ENCODE measurements around the gene RHNO1. TPM values are rescaled to one million over a fixed set of nuclear protein-coding genes. Genes with fewer than 3 reads are reported as not detected.
A peak's percentile ranks its signal among the peaks of the same experiment; 100 is the strongest.

Gene RHNO1
- total RNA-seq, 1 experiment from 2014 or later = 99.8 TPM

DNA sequence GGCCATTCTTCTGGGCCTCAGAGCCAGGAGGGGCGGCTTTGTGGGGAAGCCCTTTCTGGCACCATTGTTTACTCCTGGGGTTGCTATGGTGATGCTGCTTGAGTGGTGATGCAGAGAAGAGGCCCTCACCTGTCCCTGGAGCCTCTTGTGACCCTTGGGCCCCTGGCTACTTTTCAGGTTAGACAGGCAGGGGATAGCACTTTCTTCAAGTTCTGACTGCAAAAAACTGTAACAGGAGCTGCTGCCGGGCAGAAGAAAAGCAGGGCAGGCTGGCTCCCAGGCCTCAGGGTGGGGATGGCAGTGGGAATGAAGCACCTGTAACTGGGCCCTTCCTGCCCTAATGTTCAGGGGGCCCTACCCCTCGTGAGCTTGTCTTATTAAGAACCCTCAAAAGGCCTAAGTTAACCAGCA lies 20.0 kb upstream of the RHNO1 start, which contains the start of gene TEX52:
Gene TEX52, minus strand, starts transcription at position 19 of the 411 bp plus-strand sequence. Its CDS starts 13 bp downstream, at position 6.
- no peaks in the 10 kb centered on the region for H3K9me3 Mint-ChIP-seq (ENCODE audit: unreplicated experiment)
- H3K36me3 ChIP-seq (ENCODE audit: control insufficient read depth, insufficient read depth, low read length) = no peaks in the 10 kb centered on the region; the same call in 1 of the 2 replicates
- H3K27me3 ChIP-seq (replicated peaks; ENCODE audit: control insufficient read depth, insufficient read depth, low read length) = no peaks in the 10 kb centered on the region
- BruUV-seq (replicated peaks) = no TSS peak
- ChIA-PET CTCF (interaction anchor here (0.6 to 1.2 kb wide), 3 partner anchors 12 to 180 kb away, joined by 3 to 5 read pairs (median 3); no protein-coding TSS in a partner anchor), POLR2A (interaction anchor here (0.6 to 1.1 kb wide), 4 partner anchors 14 to 62 kb away, joined by 3 to 8 read pairs (median 4); partner anchors contain the start of genes FKBP4, FOXM1, RHNO1 and TULP3)
- H3K4me3 Mint-ChIP-seq (ENCODE audit: unreplicated experiment) = no peak within 1 kb of the TSS
- TF ChIP-seq, protein P1, sequence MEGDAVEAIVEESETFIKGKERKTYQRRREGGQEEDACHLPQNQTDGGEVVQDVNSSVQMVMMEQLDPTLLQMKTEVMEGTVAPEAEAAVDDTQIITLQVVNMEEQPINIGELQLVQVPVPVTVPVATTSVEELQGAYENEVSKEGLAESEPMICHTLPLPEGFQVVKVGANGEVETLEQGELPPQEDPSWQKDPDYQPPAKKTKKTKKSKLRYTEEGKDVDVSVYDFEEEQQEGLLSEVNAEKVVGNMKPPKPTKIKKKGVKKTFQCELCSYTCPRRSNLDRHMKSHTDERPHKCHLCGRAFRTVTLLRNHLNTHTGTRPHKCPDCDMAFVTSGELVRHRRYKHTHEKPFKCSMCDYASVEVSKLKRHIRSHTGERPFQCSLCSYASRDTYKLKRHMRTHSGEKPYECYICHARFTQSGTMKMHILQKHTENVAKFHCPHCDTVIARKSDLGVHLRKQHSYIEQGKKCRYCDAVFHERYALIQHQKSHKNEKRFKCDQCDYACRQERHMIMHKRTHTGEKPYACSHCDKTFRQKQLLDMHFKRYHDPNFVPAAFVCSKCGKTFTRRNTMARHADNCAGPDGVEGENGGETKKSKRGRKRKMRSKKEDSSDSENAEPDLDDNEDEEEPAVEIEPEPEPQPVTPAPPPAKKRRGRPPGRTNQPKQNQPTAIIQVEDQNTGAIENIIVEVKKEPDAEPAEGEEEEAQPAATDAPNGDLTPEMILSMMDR (IDR thresholded peaks at IDR 0.05; ENCODE audit: insufficient read depth in 1 of 2, low read depth in 1 of 2, low read length in 1 of 2, severe bottlenecking in 1 of 2, unreplicated experiment in 1 of 2) = no peak
- H3K27ac Mint-ChIP-seq (ENCODE audit: unreplicated experiment) = peak within 1 kb of the TSS; percentile 58
- peaks cover 22% of the 10 kb centered on the region for H3K4me1 Mint-ChIP-seq (ENCODE audit: low read depth, unreplicated experiment)
- H3K27me3 Mint-ChIP-seq (ENCODE audit: insufficient read depth, unreplicated experiment) = no peaks in the 10 kb centered on the region
- intact Hi-C loops (cut with micrococcal nuclease; ENCODE audit: unreplicated experiment) = no loop called here
- no peaks in the 10 kb centered on the region for H3K9me3 ChIP-seq
- H3K4me1 ChIP-seq = peaks cover 10% of the 10 kb centered on the region
- peaks cover 69% of the 10 kb centered on the region for H3K36me3 Mint-ChIP-seq (ENCODE audit: insufficient read depth, unreplicated experiment)
- no peak within 1 kb of the TSS for H3K4me3 ChIP-seq (ENCODE audit: low read depth, low read length)
- DNase-seq = peak; percentile 83 to 88

DNA sequence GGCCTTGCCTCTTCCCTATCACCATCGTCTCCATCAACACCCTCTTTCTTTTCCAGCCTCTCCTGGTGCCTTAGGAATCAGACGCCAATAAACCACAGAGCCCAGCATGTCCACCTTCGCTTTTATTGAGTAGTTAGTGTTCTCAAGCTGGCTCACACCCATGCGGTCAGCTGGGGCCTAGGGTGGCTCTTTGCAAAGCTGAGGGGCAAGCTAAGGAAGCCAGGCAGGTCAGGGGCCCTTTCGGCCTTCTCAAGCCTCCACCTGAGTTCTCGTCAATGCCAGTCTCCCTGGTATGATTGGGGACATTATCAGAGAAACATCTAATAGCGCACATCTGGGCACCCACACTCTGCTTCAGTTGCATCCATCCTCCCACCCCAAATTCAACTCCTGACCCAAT lies 19.4 kb upstream of the RHNO1 start:
- no peak overlapping the region for H3K4me3 ChIP-seq (ENCODE audit: low read depth, low read length)
- POLR2A ChIA-PET = interaction anchor here (0.5 to 1.1 kb wide), 5 partner anchors 8 to 63 kb away, joined by 3 to 8 read pairs (median 6); partner anchors contain the start of genes FKBP4, FOXM1, RHNO1 and TULP3
- TF ChIP-seq, protein P1 (IDR thresholded peaks at IDR 0.05; ENCODE audit: insufficient read depth in 1 of 2, low read depth in 1 of 2, low read length in 1 of 2, severe bottlenecking in 1 of 2, unreplicated experiment in 1 of 2) = no peak
- H3K4me1 Mint-ChIP-seq (ENCODE audit: low read depth, unreplicated experiment) = peaks cover 22% of the 10 kb centered on the region
- H3K27me3 Mint-ChIP-seq (ENCODE audit: insufficient read depth, unreplicated experiment) = no peaks in the 10 kb centered on the region
- no peaks in the 10 kb centered on the region for H3K27me3 ChIP-seq (replicated peaks; ENCODE audit: control insufficient read depth, insufficient read depth, low read length)
- no peaks in the 10 kb centered on the region for H3K9me3 ChIP-seq
- CTCF ChIA-PET = interaction anchor here (0.6 to 1.1 kb wide), 2 partner anchors 87 to 180 kb away, joined by 3 to 5 read pairs; no protein-coding TSS in a partner anchor
- peak overlapping the region; percentile 58 for H3K27ac Mint-ChIP-seq (ENCODE audit: unreplicated experiment)
- DNase-seq = no peak
- intact Hi-C loops (cut with micrococcal nuclease; ENCODE audit: unreplicated experiment) = no loop called here
- H3K36me3 Mint-ChIP-seq (ENCODE audit: insufficient read depth, unreplicated experiment) = peaks cover 73% of the 10 kb centered on the region
- H3K36me3 ChIP-seq (ENCODE audit: control insufficient read depth, insufficient read depth, low read length) = no peaks in the 10 kb centered on the region; the same call in 1 of the 2 replicates
- H3K4me3 Mint-ChIP-seq (ENCODE audit: unreplicated experiment) = no peak overlapping the region
- BruUV-seq (replicated peaks) = no TSS peak
- peaks cover 10% of the 10 kb centered on the region for H3K4me1 ChIP-seq
- no peaks in the 10 kb centered on the region for H3K9me3 Mint-ChIP-seq (ENCODE audit: unreplicated experiment)

DNA sequence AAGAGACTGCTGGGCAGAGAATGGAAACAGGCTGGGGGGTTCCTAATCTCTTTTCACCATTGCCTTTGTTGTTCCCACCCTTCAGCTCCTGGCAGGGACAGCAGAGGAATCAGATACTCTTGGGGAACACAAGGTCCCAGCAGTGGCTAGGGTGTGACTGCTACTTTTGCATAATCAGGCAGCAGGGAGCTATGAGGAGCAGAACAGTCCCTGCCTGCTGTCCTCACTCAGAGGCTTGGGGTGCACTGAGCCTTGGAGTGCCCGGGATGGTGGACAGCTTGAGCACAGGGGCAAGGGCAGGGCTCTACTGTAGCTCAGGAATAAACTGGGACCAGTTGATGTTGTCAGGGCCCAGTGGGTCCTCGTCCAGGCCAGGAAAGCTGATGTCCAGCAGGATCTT lies 18.7 kb upstream of the RHNO1 start:
- ChIA-PET POLR2A (interaction anchor here (0.8 kb wide), 1 partner anchor 9 kb away, joined by 3 read pairs; no protein-coding TSS in a partner anchor), CTCF (no interaction called here)
- no peak for DNase-seq
- Mint-ChIP-seq H3K4me3 (ENCODE audit: unreplicated experiment) (no peak overlapping the region), H3K27me3 (ENCODE audit: insufficient read depth, unreplicated experiment) (no peaks in the 10 kb centered on the region), H3K9me3 (ENCODE audit: unreplicated experiment) (no peaks in the 10 kb centered on the region), H3K36me3 (ENCODE audit: insufficient read depth, unreplicated experiment) (peaks cover 79% of the 10 kb centered on the region), H3K27ac (ENCODE audit: unreplicated experiment) (peak overlapping the region; percentile 58), H3K4me1 (ENCODE audit: low read depth, unreplicated experiment) (peaks cover 22% of the 10 kb centered on the region)
- Histone ChIP-seq H3K36me3 (ENCODE audit: control insufficient read depth, insufficient read depth, low read length) (no peaks in the 10 kb centered on the region; the same call in 1 of the 2 replicates), H3K4me3 (ENCODE audit: low read depth, low read length) (no peak overlapping the region), H3K9me3 (no peaks in the 10 kb centered on the region), H3K4me1 (peaks cover 10% of the 10 kb centered on the region), H3K27me3 (replicated peaks; ENCODE audit: control insufficient read depth, insufficient read depth, low read length) (no peaks in the 10 kb centered on the region)
- TF ChIP-seq, protein P1 (IDR thresholded peaks at IDR 0.05; ENCODE audit: insufficient read depth in 1 of 2, low read depth in 1 of 2, low read length in 1 of 2, severe bottlenecking in 1 of 2, unreplicated experiment in 1 of 2) = no peak
- BruUV-seq (replicated peaks) = no TSS peak
- intact Hi-C loops (cut with micrococcal nuclease; ENCODE audit: unreplicated experiment) = no loop called here

Measured in Caco-2 (cell line).